ENCODE measurements around the gene PDLIM4. TPM values are rescaled to one million over a fixed set of nuclear protein-coding genes. Genes with fewer than 3 reads are reported as not detected.

Gene PDLIM4
- total RNA-seq, 1 experiment from 2014 or later, result not detected

DNA sequence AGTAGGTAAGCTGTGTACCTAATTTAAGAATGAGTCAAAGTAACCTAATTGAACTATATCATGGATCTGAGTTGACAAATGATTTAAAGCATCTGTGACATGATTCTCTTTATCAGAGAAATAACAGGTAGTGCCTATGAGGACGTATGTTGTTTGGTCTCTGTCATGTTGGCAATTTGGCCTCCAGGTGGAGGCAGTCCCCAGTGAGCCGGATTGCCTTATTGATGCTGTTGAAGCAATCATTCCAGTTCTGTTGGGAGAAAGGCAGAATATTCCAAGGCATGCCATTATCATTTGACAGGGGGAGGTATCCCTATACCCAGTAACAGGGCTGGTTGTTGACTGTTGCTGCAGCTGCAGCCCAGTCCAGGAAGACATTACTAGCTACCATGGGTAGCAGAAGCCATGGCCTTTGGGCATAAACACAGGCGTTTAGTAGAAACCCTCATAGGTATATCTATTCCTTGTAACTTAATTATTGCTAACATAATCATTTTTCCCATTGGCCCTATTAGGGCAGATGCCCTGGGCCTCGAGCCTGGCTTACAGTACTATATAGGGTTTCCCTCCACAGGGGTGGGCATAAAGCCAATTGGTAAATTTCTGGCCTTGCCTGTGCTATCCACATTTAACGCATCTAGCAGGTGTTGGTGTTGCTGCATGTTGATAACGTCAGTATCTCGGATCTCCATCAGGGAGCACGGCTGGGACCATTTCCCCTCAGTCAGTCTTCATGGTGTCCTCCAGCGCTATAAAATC lies 24.5 kb downstream of the PDLIM4 start:
- no peak for DNase-seq (ENCODE audit: low spot score)

DNA sequence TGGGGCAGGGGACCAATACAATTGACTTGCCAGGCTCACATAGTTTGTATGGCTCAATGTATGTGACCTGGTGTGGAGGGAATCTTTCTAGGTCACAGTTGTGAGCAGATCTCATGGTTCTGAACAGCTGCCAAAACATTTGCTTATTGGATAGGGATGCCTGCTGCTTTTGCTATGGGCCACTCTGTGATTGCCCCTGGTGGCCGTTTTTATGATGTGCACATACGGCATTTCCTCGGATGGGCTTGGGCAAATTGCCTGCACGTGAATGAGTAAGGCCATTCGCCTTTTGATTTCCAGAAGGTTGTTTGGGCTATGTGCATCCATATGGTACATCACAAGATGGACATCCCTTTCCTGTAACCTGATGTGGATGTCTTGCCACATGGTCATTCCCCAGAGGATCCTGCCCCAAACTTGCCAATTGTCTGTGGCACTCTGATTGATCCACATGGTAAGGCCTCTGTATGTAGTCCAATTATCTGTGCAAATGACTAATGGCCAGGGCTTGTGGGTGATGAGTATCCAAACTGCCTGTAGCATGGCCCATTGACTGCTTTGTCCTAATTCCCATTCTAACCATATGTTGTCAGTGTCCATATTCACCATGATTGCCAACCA lies 26.0 kb downstream of the PDLIM4 start:
- no peak for DNase-seq (ENCODE audit: low spot score)

- no peak for DNase-seq (ENCODE audit: low spot score)
Measured at GRCh38 chr5:132289097-132289496, 31.6 kb downstream of the PDLIM4 start.

DNA sequence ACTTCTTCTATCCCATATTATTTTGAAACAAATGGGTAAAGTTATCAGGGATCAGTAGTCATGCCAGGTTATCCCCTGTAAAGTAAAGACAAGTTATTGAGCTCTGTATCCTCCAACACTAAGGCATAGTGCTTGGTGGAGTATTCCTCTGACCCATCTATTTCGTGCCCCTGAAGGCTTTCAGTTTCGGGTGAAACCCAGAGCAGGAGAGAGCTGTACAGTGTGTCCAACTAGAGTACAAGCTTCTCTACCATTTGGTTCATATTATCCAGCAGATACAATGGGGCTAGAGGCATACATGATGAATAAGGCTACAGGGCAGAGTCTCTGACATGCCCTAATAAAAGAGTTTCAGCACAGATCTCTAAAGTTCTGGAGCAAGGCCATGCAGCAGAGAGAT lies 33.5 kb downstream of the PDLIM4 start:
- no peak for DNase-seq (ENCODE audit: low spot score)

DNA sequence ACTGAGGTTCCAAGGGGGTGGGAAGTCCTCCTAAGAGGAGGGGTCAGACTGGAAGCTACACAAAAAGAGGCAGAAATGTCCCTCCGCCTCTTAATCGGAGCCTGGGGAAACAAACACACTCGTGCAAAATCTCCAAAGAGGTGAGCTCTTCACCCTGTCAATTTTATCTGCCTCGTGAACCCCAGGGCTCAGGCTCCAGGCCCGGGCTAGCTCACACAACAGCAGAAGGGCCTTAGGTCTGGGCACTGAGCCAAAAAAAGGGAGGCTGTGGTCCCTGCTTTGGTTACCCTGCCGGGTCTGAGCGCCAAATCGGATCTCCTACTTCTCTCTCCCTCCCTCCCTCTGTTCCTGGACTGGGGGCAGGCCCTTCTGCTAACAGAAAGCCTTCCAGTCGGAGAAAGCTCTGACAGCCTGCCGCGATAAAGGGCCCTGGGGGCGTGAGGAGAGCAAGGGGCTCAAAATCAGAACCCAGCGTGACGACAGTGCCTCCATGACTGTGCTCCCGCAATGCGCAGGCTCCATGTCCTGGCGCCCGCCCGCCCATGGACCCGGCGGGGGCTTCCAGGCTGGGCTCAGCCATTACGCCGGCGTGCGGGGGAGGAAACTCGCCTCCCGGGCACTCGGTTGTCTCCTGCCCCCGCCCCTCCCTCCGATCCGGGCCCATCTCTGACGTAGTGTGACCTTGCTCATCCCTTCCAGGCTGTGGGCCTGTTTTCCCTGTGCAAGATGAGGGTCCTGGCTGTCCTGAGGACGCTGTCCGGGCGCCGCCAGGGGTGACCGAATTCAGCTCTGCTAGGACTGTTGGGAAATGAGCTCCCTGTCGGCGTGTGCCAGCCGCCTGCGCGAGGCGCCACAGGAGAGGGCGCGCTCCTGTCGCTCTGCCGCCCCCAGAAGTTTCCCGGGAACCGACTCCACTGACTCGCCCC lies 35.8 kb downstream of the PDLIM4 start:
- peak; percentile 75 for DNase-seq (ENCODE audit: low spot score)

DNA sequence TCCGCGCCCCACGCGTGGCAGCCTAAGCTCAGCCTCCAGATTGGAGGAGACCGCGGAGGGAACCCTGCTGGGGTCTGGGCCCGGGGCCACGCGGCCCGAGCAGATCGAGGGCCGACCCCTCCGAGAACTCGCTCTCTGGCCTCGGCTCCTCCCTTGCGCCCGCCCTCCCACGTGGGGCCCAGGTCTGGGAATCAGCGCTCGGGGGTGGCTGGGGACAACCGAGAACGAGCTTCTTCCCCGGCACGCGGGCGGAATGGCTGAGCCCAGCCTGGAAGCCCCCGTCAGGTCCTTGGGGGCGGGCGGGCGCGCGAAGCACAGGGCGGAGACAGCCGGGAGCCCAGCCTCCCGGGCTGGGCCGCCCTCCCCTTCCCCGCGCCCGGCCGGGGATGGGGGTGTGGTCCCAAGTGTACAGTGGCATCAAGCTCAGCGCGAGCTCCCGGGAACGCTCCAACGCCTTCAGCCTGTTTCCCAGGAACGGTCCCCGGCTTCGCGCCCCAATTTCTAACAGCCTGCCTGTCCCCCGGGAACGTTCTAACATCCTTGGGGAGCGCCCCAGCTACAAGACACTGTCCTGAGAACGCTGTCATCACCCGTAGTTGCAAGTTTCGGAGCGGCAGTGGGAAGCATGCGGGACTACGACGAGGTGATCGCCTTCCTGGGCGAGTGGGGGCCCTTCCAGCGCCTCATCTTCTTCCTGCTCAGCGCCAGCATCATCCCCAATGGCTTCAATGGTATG lies 36.7 kb downstream of the PDLIM4 start, which contains the start of gene SLC22A4:
SLC22A4 (plus strand) TSS at position 403 of the 736 bp plus-strand sequence; CDS start at position 626, 223 bp downstream.
- peak; percentile 91 for DNase-seq (ENCODE audit: low spot score)

DNA sequence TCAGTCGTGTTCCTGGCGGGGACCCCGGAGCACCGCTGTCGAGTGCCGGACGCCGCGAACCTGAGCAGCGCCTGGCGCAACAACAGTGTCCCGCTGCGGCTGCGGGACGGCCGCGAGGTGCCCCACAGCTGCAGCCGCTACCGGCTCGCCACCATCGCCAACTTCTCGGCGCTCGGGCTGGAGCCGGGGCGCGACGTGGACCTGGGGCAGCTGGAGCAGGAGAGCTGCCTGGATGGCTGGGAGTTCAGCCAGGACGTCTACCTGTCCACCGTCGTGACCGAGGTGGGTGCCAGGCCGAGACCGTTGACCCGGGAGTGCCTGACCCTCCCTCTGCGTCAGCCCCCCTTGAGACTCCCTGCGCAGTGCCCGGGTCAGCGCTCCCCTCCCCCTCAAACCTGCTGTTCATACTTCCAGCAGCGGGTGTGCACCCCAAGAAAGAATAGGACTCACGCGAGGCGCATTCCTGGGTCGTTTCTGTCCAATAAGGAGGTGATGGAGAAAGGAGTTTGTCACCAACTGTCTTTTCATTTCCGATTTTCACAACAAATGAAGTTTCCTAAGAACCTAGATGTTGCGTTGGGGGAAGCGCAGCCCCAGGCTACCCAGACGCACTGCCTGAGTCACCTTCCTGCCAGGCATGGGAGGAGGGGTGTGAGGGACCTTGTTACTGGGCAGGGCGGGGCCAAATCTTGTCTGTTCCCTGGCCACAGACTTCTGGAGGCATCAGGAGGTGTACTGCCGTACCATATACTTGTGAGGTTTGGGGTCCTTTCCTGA lies 37.4 kb downstream of the PDLIM4 start:
- peak; percentile 89 for DNase-seq (ENCODE audit: low spot score)

DNA sequence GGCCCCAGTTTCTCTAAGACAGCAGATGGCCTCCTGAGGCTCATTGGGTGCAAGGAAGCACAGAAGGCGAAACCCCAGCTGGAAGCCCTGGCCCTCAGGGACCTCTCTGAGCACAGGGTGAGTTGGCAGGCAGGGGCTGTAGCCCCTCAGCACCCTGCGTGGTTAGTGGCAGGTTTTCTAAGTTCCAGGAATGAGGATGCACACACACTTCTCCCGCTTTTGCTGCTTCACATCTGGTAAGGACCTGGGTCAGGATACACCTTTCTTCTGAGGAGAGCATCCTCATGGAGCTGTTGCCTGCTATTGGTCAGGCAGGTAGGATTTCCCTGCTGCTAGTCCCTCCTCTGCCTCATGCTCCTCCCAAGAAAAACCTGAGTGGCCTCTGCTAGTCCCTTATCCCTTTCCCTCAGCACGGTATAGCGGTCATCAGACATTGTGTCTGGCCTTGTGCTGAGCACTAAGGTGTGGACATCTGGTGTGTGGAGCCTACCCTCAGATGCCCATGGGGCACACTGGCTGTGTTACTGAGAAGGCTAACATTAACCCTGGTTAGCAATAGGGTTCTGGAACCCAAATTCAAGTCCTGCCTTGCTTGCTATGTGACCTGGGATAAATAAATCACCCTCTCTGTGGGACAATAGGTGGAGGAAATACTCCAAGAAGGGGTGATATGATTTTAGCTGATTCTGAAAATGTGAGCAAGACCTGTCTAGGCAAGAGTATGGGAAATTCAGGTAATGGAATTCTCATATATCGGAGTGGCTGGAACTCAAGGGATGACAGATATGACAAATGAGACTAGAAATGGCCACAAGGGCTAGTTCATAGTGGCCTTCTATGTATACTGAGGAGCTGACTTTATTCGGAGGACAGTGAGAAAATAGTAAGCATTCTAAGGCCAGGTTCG lies 38.3 kb downstream of the PDLIM4 start:
- peak; percentile 16 for DNase-seq (ENCODE audit: low spot score)

- DNase-seq (ENCODE audit: low spot score), result no peak
Measured at GRCh38 chr5:132296412-132297016, 39.0 kb downstream of the PDLIM4 start.

GRCh38 chr5:132297211-132297940 lies 39.9 kb downstream of the PDLIM4 start:
- no peak for DNase-seq (ENCODE audit: low spot score)

DNA sequence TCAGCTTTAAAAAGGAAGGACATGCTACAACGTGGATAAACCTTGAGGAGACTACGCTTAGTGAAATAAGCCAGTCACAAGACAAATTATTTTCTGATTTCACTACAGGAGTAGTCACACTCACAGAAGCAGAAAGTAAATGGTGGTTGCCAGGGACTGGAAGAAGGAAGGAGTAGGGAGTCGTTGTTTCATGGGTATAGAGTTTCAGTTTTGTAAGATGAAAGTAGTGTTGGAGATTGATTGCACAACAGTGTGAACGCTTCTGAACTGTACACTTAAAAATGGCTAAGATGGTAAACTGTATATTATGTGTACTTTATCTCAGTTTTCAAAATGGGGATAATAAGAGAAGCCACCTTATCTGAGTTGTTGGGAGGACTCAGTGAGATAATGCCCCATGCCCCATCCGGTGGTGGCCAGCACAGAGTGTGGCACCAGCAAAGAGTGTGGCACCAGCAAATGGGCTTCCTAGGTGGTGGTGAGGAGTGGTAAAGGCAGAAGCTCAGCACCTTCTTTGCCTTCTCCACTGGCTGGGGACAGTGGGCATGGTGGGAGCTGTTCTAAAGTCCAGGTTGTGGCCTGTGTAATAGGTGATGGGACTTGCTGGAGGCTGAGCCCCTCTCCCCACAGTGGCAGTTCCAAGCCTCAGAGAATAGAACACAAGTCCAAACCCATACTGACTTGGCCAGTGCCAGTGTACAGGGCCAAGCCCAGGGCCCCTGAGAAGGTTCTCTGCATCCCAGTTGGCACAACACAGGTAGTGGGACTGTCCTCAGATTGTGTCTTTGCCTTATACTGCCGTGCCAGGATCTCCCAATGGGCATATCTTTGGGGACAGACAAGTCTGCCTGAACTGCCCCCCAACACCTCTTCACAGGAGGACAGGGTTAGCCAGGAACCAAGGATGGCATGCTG lies 41.1 kb downstream of the PDLIM4 start:
- no peak for DNase-seq (ENCODE audit: low spot score)

DNA sequence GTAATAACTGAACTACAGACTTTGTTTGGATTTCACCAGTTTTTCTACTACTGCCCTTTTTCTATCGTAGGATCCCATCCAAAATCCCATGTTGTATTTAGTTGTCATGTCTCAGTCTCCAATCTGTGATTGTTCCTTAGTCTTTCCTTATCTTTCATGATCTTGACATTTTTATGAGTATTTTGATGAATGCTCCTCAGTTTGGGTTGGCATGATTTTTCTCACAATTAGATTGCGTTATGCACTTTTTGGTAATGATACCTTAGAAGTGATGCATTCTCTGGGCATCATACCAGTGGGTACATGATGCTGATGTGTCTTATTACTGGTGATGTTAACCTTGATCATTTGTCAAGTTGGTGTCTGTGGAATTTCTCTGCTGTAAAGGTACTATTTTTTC lies 42.4 kb downstream of the PDLIM4 start:
- DNase-seq (ENCODE audit: low spot score), result no peak

GRCh38 chr5:132300577-132301343 lies 43.3 kb downstream of the PDLIM4 start:
- DNase-seq (ENCODE audit: low spot score), result no peak

DNA sequence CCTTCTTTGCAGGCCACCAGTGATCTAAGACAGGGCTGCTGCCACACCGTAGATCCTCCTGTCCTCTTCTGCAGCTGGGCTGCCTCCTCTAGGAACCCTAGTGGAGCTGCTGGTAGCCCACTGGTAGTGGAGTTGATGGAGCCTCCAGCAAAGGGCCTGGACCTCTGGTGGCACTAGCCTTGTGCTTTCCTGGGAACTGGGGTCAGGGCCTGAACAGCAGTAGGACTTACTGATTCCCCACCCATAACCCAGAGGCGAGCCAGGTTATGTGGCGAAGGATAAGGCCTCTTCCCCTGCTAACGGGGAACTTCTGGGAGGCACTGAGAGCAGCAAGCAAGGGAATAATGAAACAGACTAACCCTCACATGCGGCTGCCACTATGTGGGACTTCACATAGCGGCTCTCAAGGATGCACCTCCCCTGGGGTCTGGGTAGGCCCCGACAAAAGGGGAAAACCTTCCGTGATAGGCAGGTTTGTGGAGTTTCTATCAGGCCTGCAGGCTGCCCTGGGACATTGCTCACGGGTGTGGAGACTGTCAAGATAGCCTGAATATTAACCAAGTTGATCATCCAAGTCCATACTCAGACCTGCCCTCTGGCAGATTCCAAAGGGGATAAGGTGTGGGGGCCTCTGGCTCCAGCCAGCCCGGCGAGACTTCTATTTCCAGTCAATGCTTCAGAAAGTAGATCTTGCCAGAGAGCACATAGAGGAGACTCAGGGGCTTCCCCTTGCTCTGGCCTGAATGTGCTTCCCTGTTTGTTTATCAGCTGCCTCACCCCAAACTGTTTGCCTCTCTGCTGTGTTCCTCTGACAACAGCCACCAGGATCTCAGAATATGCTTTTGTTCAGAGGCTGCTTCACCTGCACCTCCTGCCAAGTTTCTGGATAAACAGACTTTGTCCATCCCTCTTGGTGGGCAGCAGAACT lies 44.1 kb downstream of the PDLIM4 start:
- no peak for DNase-seq (ENCODE audit: low spot score)

GRCh38 chr5:132302413-132302812 lies 44.9 kb downstream of the PDLIM4 start:
- no peak for DNase-seq (ENCODE audit: low spot score)

DNA sequence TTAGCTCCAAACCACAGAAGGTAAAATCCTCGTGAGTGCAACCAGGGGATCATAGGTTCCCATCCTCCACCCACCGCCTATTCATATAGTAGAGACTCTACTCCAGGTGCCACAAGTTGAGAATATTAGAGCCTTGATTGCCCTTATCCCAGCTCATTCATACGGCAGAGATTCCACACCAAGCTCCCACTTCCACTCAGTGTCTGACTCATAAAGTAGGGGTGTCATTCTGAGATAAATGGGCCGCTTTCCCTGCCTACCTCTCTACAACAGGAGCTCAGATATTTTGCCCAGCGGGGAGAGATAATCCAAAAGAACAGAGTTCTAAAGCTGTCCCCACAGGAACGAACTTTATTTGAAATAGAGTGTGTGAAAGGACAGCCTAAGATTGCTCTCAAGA lies 46.1 kb downstream of the PDLIM4 start:
- no peak for DNase-seq (ENCODE audit: low spot score)

All from A172 (cell line).